Hippocampal formation (tissue), 2 donors: ENCODE measurements around the gene ZNF814.
"Not testable (repeated sequence)": the region's sequence is repeated elsewhere in the genome, so short reads cannot be mapped to it uniquely, and the experiment has no call there.

ENCODE experiments used
- DNase-seq, 2 donors: peaks; one replicate each; lab custom pipeline; 2025; lab: John Stamatoyannopoulos, UW

Gene ZNF814

DNA sequence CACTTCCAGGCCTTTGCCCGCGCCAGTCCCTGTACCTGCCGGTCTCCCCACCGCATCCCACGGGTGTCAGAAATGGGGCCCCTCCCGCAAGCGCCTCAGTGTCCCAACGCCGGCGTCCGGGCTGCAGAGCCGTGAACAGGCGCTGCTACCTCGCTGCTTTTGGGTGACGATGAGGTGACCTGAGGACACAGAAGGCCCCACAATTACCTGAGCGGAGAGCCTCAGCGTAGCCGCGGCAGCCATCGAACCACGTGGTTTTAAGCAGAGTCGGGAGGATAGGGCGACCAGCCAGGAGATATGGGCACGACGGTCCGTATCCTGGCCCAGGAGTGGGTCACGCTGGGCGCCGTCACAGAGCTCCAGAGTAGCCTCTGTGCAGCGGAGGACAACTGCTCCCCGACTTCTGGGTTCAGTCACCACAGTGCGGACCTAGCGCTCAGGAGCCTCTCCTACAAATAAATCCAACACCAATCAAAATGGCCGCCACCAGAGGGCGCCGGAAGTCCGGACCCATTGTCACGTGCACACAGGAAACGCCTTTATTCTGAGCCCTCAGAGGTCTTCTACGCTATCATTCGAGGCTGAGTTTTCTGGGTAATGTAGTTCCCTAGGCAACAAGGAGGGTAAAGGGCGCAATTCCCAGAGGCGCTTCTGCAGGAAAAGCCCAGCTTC lies at the start of gene ZNF814:
ZNF814 (minus strand) TSS at position 478 of the 672 bp plus-strand sequence; CDS start at position 243, 235 bp downstream.
- peak; percentile 57 to 76 for DNase-seq

DNA sequence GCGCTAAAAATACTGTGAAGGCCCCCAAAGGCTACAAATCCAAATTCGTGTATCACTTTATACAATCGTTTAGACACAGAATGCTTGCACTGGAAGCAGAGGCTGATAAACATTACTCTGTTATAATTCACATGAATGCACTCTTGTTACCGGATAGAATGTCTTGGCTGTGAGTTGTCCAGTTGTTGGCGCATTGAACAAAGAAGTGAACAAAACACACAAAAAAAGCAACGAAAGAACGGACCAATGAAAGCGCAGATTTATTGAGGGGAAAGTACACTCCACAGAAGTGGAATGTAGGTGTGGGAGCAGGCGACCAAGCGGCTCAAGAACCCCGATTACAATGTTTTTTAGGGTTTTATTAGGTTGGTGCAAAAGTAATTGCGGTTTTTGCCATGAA lies 46.9 kb upstream of the ZNF814 start:
- peak in 1 of 2 donors; percentile 65 for DNase-seq

DNA sequence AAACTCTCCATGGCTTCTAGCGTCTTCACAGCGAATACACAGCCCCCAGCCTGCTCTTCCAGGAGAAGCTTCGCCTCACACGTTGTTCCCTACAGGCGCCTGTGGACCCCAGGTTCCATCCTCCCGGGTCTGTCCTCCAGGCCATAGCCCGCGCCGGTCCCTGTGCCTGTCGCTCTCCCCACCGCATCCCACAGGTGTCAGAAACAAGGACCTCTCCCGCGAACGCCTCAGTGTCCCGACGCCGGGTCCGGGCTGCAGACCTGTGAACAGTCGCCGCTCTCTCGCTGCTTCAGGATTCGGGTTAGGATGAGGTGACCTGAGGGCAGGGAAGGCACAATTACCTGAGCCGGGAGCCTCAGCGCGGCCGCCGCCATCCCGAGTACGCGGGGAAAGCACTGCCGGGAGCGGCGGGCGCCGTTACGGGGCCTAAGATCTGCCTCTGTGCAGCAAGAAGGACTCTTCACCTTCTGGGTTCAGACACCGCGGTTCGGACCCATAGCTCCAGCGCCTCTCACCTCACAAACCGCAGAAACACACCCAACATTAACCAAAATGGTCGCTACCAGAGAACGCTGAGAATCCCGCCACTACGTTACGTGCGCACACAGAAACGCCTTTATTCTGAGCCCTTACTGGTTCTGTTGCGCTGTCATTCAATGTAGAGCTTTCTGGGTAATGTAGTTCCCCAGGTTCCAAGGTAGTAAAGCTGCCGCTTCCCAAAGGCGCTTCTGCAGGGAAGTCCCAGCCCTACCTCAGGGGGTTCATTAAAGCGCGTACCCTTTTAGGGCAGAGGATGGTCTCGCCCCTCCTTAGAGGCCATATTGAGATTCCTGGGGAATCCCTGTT lies 46.2 kb upstream of the ZNF814 start, which contains the start of gene ZNF418:
ZNF418 (minus strand) TSS at position 583 of the 846 bp plus-strand sequence. CDS start 1,580 bp downstream, outside the sequence.
- DNase-seq = peak; percentile 75 to 89

DNA sequence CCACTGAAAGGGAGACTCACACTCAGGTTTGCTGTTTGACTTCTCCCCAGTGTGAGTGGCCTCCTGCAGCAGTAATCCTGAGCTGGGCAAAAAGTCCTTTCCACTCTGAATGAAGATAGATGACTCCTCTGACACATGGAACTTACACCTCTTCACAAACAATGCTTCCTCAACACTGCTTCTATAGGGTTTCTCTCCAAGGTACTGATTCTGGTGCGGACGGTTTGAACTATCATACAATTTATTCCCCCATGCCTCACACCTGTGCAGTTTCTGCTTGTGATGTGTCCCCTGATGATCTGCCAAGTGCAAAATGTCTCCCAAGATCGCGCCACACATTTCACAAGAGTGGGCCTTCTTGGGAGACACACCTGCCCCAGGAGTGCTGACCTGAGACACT lies 38.8 kb upstream of the ZNF814 start:
- DNase-seq = no peak

DNA sequence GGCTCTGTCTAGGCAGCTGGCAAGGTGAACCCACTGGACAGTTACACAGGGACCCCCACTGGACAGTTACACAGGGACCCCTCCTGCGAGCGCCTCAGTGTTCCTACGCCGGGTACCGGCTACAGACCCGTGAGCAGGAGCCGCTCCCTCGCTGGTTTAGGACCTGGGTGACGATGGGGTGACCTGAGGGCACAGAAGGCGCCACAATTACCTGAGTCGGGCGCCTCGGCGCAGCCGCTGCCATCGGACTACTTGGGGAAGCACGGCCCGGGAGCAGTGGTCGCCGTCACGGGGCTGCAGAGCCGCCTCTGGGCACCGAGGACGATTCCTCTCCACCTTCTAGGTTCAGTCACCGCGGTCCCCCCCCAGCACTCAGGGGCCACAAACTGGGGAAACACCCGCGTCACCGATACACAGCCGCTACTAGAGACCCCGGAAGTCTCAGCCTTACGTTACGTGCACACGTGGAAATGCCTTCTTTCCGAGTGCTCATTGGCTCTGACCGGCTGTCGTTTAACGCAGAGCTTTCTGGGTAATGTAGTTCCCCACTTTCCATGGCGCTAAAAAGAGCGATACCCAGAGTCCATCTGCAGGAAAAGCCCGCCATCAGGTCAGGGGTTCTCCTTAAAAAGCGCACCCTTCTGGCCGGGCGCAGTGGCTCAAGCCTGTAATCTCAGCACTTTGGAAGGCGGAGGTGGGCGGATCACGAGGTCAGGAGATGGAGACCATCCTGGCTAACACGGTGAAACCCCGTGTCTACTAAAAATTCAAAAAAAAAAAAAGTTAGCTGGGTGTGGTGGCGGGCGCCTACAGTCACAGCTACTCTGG lies 27.5 kb upstream of the ZNF814 start, which contains the start of gene ZNF417:
ZNF417 (minus strand) TSS at position 425 of the 828 bp plus-strand sequence; CDS start at position 244, 181 bp downstream.
- DNase-seq = peak; percentile 81 to 84

DNA sequence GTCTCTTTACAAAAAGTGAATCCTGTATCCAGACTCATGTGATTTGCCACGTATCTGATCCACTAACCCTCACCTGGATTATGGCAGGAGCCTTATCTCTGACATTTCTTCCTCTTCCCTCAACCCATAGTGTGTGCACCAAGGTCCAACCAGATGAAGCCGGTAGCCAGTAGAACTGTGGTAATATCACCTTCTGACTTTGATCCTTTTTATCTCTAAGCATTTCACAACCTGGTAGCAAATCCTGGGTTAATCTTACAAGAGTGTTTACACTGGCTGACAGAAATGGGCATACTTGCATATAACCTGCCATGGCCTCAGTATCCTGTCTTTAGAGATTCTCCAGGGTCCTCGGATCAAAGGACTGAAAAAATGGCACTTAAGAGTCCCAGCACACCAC lies 25.7 kb upstream of the ZNF814 start:
- DNase-seq = no peak

DNA sequence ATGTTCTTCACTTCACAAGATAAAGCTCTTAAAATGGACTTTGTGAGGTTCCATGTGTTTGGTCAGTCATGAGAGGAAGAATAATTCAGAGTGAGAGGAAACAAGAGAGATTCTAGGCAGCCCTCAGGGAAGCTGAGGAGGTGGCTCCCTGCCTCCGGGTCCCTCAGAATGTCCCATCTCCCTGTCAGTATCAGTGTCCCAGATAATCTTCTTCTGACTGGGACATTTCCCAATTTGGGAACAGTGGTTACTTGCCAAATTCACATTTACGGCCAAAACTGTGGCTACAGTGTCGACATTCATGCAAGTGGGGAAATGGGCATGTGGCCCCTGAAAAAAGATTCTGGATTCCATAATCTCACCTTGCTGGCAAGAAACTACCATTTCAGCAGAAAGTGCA lies 18.6 kb upstream of the ZNF814 start:
- DNase-seq = no peak

DNA sequence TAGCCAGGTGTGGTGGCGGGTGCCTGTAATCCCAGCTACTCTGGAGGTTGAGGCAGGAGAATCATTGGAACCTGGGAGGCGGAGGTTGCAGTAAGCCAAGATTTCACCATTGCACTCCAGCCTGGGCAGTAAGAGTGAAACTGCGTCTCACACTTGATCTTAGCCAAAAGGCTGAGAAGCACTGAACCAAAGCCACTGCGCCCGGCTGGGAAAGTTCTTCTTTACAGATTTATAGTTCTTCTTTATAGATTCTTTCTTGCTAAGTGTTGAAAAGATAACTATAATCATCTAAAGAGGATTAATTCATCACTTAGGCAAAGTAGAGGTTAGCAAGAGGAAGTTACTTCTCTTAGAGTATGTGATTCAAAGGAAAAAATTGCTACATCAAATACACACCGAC lies 16.4 kb upstream of the ZNF814 start:
- DNase-seq = no peak

DNA sequence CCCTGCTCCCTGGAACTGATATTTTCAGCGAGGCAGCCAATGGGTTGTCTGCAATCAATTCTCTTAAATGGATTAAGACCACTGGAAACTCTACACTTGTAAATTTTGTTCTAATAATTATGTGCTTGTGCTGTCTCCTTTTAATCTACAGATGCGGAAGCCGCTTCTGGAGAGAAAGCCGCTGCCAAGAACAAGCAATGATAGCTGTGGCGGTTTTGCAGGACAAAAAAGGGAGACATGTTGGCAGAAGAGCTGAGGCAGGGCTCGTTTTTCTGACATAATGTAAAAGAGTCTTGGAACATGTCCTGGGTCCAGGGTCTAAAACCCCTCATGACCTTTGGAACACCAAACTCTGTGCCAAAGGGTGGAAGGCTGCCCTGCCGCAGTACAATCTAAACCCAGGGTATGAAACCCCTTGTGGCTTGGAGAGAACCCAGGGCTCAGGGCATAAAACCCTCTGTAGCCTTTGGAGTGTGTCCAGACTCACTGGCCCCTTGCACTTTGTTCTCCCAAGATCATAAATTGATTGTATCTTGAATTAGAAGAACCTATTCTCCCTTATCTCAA lies 14.9 kb upstream of the ZNF814 start:
- DNase-seq = no peak

DNA sequence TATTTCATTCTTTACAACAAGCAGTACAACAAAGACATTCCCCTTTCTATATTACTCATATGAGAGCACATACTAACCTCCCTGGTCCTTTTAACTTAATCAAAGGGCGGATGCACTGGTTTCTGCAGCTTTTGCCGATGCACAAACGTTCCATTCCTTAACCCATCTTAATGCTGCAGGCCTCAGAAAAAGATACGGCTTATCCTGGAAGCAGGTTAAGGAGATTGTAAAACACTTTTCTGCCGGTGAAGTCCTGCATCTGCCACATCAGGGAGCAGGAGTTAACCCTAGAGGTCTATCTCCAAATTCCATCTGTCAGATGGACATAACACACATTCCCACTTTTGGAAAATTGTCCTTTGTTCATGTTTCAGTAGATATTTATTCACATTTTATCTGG lies 11.5 kb upstream of the ZNF814 start:
- no peak for DNase-seq

DNA sequence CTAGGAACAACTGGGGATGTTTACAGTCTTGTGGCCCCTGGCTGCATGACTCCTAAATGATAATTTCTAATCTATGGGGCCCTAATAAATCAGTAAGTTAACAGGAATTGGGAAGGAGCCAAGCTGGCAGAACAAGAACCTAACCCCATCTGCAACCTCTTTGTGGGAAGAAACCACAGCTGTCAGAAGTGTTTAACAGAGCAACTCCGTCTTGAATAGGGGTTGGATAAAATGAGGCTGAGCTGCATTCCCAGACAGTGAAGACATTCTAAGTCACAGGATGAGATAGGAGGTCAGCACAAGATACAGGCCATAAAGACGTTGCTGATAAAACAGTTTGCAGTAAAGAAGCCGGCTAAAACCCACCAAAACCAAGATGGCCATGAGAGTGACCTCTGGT lies 1.9 kb upstream of the ZNF814 start:
- DNase-seq = not testable (repeated sequence)

DNA sequence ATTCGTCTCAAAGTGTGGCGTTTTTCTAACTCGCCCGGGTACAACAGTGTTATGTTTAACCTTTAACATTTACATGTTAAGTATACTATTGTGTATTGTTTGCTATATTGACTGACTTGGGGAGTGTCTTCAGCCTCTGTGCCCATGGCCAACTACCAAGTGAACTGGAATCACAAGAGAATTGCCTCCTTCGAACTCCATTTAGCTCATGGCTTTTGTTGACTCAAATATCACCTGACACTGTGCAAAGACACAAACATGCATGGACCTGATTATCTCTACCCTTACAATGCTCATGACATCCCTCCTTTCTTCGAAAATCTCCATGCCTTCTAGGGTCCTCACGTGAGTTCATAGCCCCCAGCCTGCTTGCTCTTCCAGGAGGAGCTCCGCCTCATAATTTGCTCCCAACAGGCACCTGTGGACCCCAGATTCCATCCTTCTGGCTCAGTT lies 704 bp downstream of the ZNF814 start:
- DNase-seq = no peak

DNA sequence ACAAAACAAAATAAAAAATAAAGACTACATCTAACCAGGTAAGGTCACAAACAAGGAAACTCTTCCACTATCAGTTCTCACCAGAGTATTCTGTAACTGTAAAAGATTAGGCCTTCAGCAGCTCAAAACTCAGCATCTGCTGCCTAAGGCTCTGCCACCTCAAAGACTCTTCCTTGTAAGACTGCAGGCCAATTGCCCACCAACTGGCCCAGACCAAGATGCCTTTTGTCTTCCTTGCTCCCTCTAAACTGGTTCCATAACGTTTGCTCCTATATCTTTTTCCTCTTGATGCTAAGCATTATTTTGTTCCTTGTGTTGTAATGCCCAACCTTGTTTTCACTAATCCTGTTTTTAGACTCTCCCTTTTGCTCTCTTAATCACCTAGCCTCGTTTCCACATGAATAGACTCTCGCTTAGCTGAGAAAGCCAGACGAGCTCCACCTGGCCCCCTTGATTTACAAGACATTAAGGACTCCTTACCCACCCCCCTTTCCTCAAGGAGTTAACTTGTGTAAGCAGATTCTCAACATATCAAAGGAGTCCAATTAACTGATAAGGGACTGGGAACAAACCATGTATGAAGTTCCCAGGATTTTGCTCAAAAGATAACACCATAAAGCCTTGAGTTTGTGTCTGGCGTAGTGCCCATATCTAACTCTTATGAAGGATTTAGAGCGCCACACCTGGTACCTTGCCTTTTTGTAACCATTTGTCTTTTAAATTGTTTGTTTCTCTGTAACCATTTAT lies 1.5 kb downstream of the ZNF814 start:
- DNase-seq = no peak

DNA sequence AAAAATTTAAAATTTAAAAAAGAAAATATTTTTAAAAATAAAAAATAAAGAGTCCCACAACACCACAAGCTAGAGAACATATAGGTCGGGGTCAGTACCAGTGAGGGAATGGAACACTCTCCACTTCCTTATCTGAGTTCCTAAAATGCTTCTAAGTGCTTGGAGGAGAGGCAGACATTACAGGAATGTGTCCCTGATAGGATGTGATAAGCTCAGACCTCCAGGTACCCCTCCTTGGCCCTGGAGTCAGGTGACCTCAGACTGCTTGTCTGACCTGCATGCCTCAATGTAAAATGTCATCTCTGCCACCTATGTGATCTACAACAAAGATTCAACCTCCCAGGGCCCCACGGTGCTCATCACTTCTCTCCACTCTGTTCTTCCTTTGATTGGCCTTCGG lies 2.8 kb downstream of the ZNF814 start:
- DNase-seq = no peak

DNA sequence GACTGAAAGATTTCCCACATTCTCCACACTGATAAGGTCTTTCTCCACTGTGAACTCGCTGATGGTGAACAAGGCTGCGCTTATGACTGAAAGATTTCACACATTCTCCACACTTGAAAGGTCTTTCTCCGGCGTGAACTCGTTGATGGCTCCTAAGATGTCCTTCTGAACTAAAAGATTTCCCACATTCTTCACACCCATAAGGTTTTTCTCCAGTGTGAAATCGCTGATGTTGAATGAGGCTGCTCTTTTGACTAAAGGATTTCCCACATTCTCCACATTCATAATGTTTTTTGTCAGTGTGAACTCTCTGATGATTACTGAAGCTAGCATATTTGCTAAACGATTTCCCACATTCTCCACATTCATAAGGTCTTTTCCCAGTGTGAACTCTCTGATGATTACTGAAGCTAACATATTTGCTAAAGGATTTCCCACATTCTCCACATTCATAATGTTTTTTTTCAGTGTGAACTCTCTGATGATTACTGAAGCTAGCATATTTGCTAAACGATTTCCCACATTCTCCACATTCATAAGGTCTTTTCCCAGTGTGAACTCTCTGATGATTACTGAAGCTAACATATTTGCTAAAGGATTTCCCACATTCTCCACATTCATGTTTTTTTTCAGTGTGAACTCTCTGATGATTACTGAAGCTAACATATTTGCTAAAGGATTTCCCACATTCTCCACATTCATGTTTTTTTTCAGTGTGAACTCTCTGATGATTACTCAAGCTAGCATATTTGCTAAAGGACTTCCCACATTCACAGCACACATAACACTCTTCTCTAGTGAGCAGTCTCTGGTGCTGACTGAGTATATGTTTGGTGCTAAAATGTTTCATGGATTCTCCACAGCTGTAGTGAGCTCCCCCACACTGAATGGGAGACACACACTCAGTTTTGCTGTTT lies 14.7 kb downstream of the ZNF814 start:
- DNase-seq = not testable (repeated sequence)

DNA sequence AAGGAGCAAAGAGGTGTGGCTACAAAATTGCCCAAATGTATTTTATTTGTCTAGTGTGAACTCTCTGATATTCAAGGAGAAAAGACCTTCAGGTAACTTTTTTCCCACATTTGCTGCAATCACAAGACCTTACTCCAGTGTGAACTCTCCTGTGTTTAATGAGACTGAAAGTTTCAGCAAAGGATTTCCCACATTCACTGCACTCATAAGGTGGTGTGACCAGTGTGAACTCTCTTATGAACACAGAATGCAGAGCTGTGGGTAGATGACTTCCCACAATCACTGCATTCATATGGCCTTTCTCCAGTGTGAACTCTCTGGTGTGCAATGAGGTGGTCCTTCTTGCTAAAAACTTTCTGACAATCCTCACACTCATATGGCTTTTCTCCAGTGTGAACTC lies 16.4 kb downstream of the ZNF814 start:
- no peak for DNase-seq

DNA sequence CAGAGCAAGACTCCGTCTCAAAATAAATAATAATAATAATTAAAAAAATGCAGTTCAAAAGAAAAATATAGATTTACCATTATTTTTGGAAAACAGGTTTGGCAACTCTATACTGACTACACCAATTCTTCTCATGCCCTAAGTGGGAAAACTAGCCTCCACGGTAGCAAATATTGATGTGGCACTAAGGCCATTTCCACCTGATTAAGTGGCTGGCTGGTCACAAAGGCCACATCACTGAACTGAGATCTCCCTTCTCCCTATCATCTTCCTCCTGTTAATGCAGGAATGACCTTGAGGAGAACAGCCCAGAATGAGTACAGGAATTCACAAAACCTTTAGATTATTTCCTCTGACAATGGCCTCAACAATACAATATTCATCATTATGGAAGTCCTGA lies 18.6 kb downstream of the ZNF814 start:
- DNase-seq = no peak

DNA sequence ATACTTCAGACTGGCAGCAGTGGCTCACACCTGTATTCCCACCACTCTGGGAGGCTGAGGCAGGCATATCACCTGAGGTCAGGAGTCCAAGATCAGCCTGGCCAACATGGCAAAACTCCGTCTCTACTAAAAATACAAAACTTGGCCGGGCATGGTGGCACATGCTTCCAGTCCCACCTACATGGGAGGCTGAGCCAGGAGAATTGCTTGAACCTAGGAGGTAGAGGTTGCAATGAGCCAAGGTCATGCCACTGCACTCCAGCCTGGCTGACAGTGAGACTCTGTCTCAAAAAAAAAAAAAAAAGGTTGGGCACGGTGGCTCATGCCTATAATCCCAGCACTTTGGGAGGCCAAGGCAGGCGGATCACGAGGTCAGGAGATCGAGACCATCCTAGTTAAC lies 19.2 kb downstream of the ZNF814 start:
- DNase-seq = not testable (repeated sequence)

DNA sequence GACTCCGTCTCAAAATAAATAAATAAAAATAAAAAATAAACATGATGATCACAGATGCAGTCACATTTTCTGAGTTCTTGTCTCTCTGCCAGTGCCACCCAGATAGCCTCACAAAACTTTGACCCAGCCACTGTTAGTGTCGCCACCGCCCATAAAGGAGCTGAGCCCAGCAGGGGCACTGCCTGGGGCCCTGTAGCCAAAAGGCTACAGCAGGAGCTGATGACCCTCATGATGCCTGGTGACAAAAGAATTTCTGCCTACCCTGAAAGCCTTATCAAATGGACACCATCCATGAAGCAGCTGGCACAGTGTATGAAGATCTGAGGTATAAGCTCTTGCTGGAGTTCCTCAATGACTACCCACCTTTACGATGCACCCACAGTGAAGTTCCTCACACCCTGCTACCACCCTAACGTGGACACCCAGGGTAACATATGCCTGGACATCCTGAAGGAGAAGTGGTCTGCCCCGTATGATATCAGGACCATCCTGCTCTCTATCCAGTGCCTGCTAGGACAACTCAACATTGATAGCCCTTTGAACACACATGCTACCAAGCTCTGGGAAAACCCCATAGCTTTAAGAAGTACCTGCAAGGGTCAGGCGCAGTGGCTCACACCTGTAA lies 20.9 kb downstream of the ZNF814 start:
- no peak for DNase-seq
